AG08396 (cell line): ENCODE results near the gene ATP6V1A.

Experiments
- DNase-seq: peaks from one replicate; pipeline ENCODE4 v3.0.0; 2012; ENCODE audit warnings: low spot score, mixed read lengths

ATP6V1A gene

DNA sequence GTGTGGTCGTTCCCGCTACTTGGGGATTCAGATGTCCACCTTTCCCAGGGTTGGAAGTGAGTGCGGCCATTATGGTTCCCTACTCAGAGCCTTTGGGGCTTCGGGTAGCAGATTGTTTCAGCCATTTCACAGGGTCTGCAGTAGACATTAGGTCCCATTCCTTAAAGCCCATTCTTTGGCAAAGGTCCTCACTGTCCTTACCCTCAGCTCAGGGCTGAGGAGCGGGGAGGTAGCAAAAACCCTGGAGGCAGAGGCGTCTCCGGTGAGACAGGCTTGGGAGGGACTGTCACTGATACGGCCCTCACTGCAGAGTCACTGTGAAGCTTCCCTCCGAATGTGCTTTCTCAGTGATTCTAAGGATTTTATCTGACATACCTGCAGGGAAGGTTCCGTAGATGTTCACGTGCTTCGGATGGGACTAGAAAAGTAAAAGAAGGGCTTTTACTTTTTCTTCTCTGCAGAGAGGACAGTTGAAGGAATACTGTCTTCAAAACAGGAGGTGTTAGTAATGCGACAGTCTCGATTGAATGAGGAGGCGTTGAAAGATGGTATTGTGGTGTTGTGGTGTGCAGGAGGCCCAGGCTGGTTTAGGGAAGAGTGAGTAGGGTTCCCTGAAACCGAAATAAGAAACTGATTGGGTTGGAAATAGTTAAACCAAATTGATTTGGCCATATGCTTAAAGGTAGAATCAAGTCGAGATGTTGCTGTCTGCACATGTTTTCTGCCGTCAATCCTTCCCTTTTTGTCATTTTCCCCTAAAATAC is 630 bp downstream of the ATP6V1A start:
- peak; percentile 11 for DNase-seq

DNA sequence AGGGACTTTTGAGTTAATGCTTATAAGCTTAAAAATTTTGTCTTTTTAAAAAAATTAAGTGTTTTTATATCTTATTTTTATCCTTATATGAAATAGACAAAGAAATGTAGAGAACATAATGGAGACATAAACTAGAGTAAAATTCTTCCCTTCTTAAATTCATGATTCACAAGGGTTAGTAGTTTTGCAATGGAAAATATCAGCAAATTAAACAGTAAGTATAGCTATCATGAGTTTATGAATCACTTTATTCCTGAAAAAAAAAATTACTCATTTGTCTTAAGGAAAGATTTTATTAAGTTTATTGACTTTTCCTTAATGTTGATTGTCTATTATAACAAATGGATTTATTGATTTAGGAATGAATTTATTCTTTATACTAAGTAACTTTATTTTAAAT is 4.3 kb downstream of the ATP6V1A start:
- no peak for DNase-seq

DNA sequence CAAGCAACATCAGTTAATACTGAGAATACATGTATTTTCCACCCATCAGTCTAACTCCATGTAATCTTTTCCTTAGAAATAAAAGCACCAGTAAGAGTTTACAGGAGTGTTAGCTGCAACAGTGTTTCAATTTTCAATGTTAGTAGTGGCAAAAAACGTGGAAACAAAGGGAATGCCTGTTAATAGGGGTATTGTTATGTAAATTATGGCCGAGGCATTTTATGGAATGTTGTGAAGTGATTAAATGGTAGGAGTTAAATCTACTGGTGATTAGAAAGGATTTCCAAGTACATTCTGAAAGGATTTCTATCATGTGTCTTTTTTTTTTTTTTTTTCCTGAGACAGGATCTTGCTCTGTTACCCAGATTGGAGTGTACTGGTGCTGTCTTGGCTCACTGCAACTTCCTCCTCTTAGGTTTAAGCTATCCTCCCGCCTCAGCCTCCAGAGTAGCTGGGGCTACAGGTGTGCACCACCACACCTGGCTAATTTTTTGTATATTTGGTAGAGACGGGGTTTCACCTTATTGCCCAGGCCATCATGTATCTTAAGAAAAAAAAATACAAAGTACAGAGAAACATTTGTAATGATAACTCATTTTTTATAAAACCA is 6.6 kb downstream of the ATP6V1A start:
- no peak for DNase-seq

DNA sequence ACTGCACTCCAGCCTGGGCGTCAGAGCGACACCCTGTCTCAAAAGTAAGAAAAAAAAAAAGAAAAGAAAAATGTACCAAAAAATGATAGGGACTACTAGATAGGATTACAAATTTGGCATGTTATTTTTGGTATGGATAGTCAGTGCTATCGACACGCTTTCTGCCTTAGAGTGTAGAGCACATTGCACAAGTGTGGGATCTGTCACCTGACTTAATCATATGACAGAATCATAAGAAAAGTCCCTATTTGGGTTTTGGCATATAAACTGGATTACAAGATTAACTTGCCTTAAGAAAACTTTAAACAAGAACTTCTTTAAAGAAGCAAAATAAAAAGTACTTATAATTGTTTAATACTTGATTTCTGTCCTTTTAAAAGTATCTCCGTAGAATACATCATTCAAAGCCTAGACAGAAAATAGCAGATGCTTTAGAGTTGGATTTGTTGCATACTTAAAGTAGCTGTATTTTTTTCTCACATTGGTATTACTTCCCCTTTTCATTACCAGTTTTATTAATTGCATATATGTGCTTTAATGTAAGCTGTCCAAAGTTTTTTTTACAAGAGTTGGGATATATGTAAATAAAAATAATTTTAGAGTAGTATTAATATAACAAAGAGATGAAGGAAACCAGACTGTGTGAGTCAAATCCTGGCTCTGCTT is 7.8 kb downstream of the ATP6V1A start:
- DNase-seq, result no peak

- no peak for DNase-seq
These were observed 11.7 kb downstream of the ATP6V1A start for GRCh38 chr3:113758389-113759024.

DNA sequence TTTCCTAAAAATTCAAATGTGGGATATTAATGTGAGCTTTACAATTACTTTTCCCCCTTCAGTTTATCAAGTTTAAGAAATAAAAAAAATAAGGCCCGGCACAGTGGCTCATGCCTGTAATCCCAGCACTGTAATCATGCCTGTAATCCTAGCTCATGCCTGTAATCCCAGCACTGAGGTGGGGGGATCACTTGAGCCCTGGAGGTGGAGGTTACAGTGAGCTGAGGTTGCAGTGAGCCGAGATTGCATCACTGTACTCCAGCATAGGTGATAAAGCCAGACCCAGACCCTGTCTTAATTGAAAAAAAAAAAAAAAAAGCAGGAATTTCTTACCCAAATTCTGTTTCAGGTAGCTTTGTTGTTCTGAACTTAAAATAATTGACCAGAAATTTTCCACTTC is 17.9 kb downstream of the ATP6V1A start:
- no peak for DNase-seq

DNA sequence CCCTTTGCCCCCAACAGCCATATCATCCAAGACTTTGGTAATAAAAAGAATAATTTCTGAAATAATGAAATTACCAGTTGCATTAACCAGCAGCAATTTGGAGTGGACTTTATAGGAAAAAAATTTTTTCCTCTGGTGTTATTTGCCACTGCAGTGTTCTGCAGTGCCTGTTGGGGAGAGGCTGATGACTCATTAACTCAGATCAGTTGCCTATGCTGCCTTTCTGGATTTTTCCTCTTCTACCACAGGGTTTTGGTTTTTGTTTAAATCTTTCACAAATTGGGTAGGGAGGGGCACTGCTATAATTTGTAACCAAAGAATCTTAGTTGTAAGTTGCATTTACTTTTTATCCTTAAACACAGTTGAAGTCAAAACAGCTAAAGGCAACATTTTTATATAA is 22.7 kb downstream of the ATP6V1A start:
- peak; percentile 58 for DNase-seq

DNA sequence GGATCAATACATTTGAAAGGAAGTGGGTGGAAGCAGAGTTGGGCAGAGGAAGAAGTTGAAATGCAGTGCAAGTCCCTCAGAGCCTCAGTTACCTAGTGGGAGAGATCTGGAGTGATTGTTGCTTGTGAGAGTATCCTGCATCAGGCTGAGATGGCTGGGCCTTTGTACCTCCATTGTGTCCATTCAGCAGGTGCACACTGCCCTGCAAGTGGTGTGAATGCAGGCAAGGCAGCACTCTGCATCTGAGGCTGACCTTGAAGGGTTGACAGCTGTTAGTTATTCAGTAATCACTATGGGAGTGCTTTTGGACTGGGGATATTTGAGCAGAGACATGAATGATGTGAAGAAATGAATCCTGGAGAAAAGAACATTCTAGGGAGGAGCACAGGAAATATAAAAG is 25.2 kb downstream of the ATP6V1A start:
- no peak for DNase-seq

GRCh38 chr3:113773381-113773780 is 26.5 kb downstream of the ATP6V1A start:
- peak; percentile 34 for DNase-seq

GRCh38 chr3:113775516-113775915 is 28.7 kb downstream of the ATP6V1A start:
- no peak for DNase-seq

- no peak for DNase-seq
These were observed 29.7 kb downstream of the ATP6V1A start for GRCh38 chr3:113776564-113776963.

DNA sequence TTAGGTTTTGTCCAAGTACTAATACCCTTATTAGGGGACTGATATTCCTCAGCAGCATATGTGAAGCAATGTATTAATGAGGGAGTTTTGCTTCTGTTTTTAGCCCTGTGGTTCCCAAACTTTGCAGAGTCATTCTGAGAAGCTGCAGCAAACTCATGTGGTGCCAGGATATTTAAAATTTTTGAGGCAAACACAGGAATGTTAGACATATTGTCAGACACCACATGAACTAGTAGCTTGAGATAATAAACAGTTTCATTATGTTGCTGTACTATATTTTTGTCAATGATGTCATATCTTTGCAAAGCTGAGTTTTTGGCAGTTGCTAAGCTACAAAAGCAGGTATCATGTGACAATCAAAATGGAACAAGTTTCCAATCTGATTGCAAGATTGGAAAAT is 36.6 kb downstream of the ATP6V1A start:
- peak; percentile 74 for DNase-seq

DNA sequence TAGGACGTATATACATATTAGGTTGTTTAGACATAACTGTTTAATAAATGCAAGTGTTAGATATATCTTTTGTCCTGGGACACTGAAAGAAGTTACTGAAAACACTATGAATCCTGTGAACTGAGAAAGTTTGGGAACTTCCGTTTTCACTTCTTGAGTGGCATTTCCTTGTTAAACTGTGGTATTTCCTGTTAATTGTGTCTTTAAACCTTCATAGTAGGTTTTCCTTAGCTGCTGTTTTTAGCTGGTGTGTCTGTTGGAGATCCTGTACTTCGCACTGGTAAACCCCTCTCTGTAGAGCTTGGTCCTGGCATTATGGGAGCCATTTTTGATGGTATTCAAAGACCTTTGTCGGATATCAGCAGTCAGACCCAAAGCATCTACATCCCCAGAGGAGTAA is 37.1 kb downstream of the ATP6V1A start:
- no peak for DNase-seq

DNA sequence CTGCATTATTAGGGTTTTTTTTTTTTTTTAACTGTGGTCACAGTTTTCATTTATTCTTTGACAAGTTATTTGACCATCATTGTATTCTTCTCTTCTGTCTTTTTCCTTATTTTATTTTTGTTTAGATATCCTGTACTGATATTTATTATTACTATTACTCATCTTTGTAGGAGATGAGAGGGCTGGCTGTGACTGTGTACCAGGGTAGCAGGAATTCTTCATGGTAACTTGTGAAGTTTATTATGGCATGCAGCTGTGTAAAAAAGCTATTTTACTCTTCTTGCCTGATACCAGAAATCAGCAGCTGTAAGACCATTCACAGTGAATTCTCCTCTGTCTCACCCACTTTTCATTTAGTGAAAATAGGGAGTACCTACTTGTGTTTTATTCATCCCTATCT is 44.5 kb downstream of the ATP6V1A start:
- no peak for DNase-seq

- DNase-seq, result no peak
These were observed 47.7 kb downstream of the ATP6V1A start for GRCh38 chr3:113794526-113794925.

DNA sequence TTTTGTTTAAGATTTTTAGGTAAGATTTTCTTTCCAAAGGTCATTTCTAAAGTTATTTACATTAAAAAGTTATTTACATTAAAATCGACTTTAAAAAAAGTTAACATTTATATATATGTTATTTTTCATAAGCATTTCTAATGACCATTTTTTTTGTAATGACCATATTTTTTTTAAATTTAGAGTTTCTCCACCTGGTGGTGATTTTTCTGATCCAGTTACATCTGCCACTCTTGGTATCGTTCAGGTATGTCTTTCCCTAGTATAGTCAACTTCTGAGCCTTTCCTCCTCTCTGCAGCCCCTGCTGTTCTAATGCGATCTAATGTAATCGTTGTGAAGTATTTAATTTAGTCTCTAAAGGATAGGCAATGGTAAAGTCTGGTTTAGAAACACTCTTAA is 48.9 kb downstream of the ATP6V1A start:
- no peak for DNase-seq

DNA sequence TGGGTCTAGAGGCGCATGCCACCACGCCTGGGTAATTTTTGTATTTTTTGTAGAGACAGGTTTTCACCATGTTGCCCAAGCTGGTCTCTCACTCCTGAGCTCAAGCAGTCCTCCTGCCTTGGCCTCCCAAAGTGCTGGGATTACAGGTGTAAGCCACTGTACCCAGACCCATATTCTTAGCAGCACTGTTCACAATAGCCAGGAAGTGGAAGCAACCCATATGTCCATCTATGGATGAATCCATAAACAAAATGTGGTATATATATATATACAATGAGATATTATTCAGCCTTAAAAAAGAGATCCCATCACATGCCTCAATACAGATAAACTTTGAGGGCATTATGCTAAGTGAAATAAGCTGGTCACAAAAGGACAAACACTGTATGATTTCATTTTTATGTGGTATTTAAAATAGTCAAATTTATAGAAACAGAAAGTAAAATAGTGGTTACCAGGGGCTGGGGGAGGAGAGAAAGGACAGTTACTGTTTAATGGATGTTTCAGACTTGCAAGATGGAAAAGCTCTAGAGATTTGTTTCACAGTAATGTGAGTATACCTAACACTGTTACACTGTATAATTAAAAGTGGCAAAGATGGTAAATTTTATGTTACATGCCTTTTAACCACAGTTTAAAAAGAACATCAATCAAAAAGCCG is 56.1 kb downstream of the ATP6V1A start:
- no peak for DNase-seq

DNA sequence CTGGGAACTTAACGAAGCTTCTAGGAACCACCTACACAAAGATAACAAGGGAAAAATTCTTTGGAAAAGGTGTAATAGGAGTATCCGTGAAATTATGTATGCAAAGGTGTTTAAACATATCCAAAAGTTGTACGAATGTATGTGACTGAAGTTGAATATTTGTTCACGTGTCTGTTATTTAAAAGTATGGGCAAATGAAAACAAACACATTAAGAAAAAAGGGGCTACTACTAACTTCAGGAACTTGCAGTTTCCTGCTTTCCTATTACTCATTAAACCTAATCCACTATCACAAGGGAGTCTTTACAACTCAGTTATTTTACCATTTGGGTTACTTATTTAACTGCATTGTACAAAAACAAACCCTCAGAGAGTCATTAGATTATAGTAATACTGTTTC is 57.8 kb downstream of the ATP6V1A start:
- DNase-seq, result no peak

DNA sequence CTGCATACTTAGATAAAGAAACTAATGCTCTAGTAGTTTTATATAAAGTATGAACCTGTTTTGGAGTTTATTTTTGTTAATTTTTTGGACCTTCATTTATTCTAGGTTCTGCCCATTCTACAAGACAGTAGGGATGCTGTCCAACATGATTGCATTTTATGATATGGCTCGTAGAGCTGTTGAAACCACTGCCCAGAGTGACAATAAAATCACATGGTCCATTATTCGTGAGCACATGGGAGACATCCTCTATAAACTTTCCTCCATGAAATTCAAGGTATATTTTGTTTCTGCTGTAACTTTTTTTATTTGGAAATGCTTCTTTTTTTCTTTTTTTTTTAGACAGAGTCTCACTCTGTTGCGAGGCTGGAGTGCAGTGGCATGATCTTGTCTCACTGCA is 58.4 kb downstream of the ATP6V1A start:
- no peak for DNase-seq

DNA sequence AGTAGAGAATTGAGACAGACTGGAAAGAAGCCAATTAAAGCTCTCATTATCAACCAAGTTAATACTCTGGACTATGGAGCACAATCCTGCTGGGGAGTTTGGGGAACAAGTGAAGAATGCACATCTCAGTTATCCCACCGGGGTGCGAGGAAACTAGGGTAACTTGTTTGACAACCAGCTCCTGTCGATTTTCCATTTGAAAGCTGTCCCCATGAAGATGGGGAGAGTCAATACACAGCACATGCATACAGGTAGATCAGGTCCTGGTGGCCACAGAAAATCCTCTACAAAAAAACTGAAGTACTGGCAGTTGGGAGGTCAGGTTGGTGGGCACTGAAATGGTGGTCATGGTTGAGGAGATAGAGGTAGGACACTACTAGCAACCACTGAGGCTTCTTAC is 66.0 kb downstream of the ATP6V1A start:
- DNase-seq, result no peak

DNA sequence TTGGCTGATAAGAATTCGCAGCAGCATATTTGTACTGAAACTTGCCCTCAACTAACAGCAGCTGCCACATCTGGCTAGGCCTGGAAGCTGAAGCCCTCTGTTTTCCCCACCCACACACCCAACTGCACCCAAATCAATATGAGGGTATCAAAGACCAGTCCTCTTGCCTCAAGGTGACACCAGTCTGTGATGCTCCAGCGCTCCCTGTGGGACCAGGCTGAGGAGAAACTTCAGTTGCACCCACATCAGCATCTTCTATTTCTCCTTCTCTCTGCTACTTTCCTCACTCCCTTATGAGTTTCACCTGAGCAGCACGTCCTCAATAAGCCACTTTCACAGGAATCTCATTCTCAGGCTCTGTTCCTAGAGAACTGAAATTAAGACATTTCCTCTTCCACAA is 73.0 kb downstream of the ATP6V1A start:
- DNase-seq, result no peak

- DNase-seq, result no peak
These were observed 78.3 kb downstream of the ATP6V1A start for GRCh38 chr3:113825090-113825489.
